Measurements from ENCODE around the gene RUNX1.

DNA sequence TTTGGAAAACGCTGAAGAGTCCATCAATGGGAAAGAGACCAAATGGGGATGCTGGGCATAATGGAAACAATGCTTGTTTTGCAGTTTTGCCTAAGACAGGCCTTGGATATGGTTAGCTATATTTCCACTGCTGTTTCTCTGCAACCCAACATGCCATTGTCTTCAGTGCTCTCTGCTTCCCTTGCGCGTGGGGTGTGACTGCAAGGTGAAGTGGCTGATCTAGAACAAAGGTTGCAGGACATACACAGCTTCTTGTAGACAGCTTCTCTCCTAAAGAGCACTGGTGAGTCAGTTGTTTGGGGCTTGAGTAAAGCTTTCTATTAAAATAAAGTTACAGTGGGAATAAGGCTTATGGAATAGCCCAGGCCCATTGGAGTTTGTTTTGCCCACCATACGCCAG, 33.0 kb downstream of the RUNX1 start:
- TF ChIP-seq CTCF (IDR thresholded peaks at IDR 0.05) = no peak
- no peak for TF ChIP-seq POLR2A (IDR thresholded peaks at IDR 0.05)
